HepG2 (cell line): ENCODE data around the gene SFXN2. TPM values are rescaled to one million over a fixed set of nuclear protein-coding genes. Genes with fewer than 3 reads are reported as not detected.

ENCODE experiments used
- ATAC-seq: fragments of 200-7000 bp; cut with Tn5 transposase; 3 replicates; pipeline ENCODE4 v1.9.1; 2020; ENCODE audit warnings: mild to moderate bottlenecking, moderate library complexity
- BruUV-seq: library from RNA; stranded (reverse); fragments of 400-500 nt; replicated peaks from 2 replicates; lab custom pipeline; 2021; lab: Mats Ljungman, UMichigan
- CTCF ChIA-PET: fragments of 300-600 bp; formaldehyde crosslinking; extraction: SDS; loops from one replicate; lab custom pipeline; 2021; ENCODE audit warnings: low total read pairs, inconsistent platforms, low intra/inter-chr PET ratio; lab: Yijun Ruan, JAX
- POLR2A ChIA-PET: fragments of 350-600 bp; sonication (Branson Sonifier 250); formaldehyde crosslinking; loops from one replicate; lab custom pipeline; 2020; ENCODE audit warnings: antibody characterized with exemption, inconsistent platforms; lab: Yijun Ruan, JAX
- DNase-seq: peaks from one replicate; pipeline ENCODE4 v3.0.0-alpha.2; 2015; ENCODE audit warnings: low spot score
- FAIRE-seq: peaks from 3 replicates; lab custom pipeline; 2011; peaks lifted over from hg19 to GRCh38; lab: Jason Lieb, UNC
- H2AFZ ChIP-seq: one replicate; pipeline ENCODE4 v1.6.1; 2011; ENCODE audit warnings: low read length, inconsistent platforms
- H3K27ac ChIP-seq: fragments of 300-600 bp; 3 replicates; pipeline ENCODE4 v1.8.0; 2011; ENCODE audit warnings: mixed run types, mild to moderate bottlenecking, mixed read lengths, low read length, inconsistent platforms; ENCODE audit not compliant: insufficient read depth; ENCODE audit errors: extremely low read length
- H3K27me3 ChIP-seq, 2 experiments: fragments of 200-600 bp in 1 of 2; 2 replicates in 1 of 2; 3 replicates in 1 of 2; pipeline versions ENCODE4 v1.6.0 to v1.8.0; 2011; ENCODE audit warnings: low read length in 2 of 2, mild to moderate bottlenecking in 2 of 2, moderate library complexity in 2 of 2, inconsistent platforms in 1 of 2; ENCODE audit not compliant: insufficient read depth in 2 of 2, control insufficient read depth in 1 of 2
- H3K36me3 ChIP-seq, 2 experiments: fragments of 200-600 bp in 1 of 2; replicated peaks in 1 of 2; 2 replicates in 1 of 2; 3 replicates in 1 of 2; pipeline versions ENCODE4 v1.5.1 to v1.8.0; 2011; ENCODE audit warnings: low read length in 2 of 2, inconsistent platforms in 1 of 2; ENCODE audit not compliant: insufficient read depth in 2 of 2, control insufficient read depth in 1 of 2
- H3K4me1 ChIP-seq: 2 replicates; pipeline ENCODE4 v1.5.1; 2012; ENCODE audit warnings: low read length, inconsistent platforms; ENCODE audit not compliant: insufficient read depth
- H3K4me2 ChIP-seq: 2 replicates; pipeline ENCODE4 v1.6.0; 2011; ENCODE audit warnings: low read depth, low read length, inconsistent platforms
- H3K4me3 ChIP-seq, 3 experiments: fragments of 200-600 bp in 1 of 3; sonication (generic), shearing (Covaris generic) in 1 of 3; replicated peaks in 1 of 3; 2 replicates each; pipeline ENCODE4 v1.5.1; 2011 to 2016; ENCODE audit warnings: low read length in 3 of 3, inconsistent platforms in 2 of 3, low read depth in 2 of 3, mild to moderate bottlenecking in 2 of 3, control low read depth in 1 of 3, mixed read lengths in 1 of 3; ENCODE audit not compliant: insufficient read depth in 1 of 3
- H3K79me2 ChIP-seq: one replicate; pipeline ENCODE4 v1.6.1; 2011; ENCODE audit warnings: low read length, inconsistent platforms; ENCODE audit not compliant: insufficient read depth
- H3K9ac ChIP-seq: 2 replicates; pipeline ENCODE4 v1.6.0; 2011; ENCODE audit warnings: mild to moderate bottlenecking, low read depth, low read length, inconsistent platforms; ENCODE audit not compliant: insufficient read depth
- H3K9me3 ChIP-seq: 2 replicates; pipeline ENCODE4 v1.5.1; 2012; ENCODE audit warnings: mild to moderate bottlenecking, low read length
- H4K20me1 ChIP-seq: 2 replicates; pipeline ENCODE4 v1.6.0; 2011; ENCODE audit warnings: inconsistent platforms, mild to moderate bottlenecking, low read length, moderate library complexity; ENCODE audit not compliant: insufficient read depth
- AFF4 ChIP-seq: sonication (generic); formaldehyde crosslinking; IDR thresholded peaks from 2 replicates; pipeline ENCODE4 v1.4.0; 2020; ENCODE audit warnings: missing genetic modification reagents
- CBX5 ChIP-seq: sonication (generic); formaldehyde crosslinking; IDR thresholded peaks from 2 replicates; pipeline ENCODE4 v1.4.0; 2020; ENCODE audit warnings: missing genetic modification reagents, borderline replicate concordance
- DBP ChIP-seq: sonication (generic); formaldehyde crosslinking; IDR thresholded peaks from 2 replicates; pipeline ENCODE4 v1.4.0; 2020; ENCODE audit warnings: missing genetic modification reagents; ENCODE audit errors: not compliant biosample characterization
- GZF1 ChIP-seq: sonication (generic); formaldehyde crosslinking; IDR thresholded peaks from 2 replicates; pipeline ENCODE4 v1.5.1; 2020; ENCODE audit warnings: mild to moderate bottlenecking, missing genetic modification reagents
- NFYB ChIP-seq: sonication (generic); formaldehyde crosslinking; IDR thresholded peaks from 2 replicates; pipeline ENCODE4 v1.4.0; 2020; ENCODE audit warnings: missing genetic modification reagents
- PHF21A ChIP-seq: sonication (generic); formaldehyde crosslinking; IDR thresholded peaks from 2 replicates; pipeline ENCODE4 v1.5.0; 2020; ENCODE audit warnings: mild to moderate bottlenecking, missing genetic modification reagents
- RERE ChIP-seq: IDR thresholded peaks from 2 replicates; pipeline ENCODE4 v1.6.1; 2016; ENCODE audit warnings: low read depth, missing genetic modification reagents, missing compliant biosample characterization
- SMARCE1 ChIP-seq: fragments of 450-650 bp; IDR thresholded peaks from 2 replicates; pipeline ENCODE4 v1.6.1; 2017; ENCODE audit warnings: borderline replicate concordance
- ZBTB25 ChIP-seq: IDR thresholded peaks from 2 replicates; pipeline ENCODE4 v1.6.1; 2018; ENCODE audit warnings: missing genetic modification reagents
- ZNF280B ChIP-seq: sonication (generic); formaldehyde crosslinking; IDR thresholded peaks from 2 replicates; pipeline ENCODE4 v1.5.0; 2020; ENCODE audit warnings: missing genetic modification reagents, mild to moderate bottlenecking, borderline replicate concordance
- ZZZ3 ChIP-seq: sonication (generic); formaldehyde crosslinking; IDR thresholded peaks from 2 replicates; pipeline ENCODE4 v1.4.0; 2020; ENCODE audit warnings: missing genetic modification reagents, mild to moderate bottlenecking, borderline replicate concordance
- WGBS: methylation state at CpG from one replicate; pipeline ENCODE4 v1.1.6; 2017; ENCODE audit warnings: low lambda C conversion rate; 5-methylcytosine and 5-hydroxymethylcytosine counted together
- in situ Hi-C: cut with HindIII; loops from 2 replicates; pipeline ENCODE4 v1.10.0; 2017; ENCODE audit warnings: low pct_unique_long_range_greater_than_20kb; ENCODE audit not compliant: extremely low pct_ligation_motif_present
- intact Hi-C: fragments of 100-400 bp; cut with micrococcal nuclease; formaldehyde crosslinking; loops from one replicate; pipeline ENCODE4 v1.10.0; 2022; ENCODE audit not compliant: unreplicated experiment
- polyA plus RNA-seq, 8 experiments: library from polyadenylated mRNA; depleted of rRNA in 3 of 8; stranded (reverse) in 7 of 8; unstranded in 1 of 8; fragments of >200 nt; fragmentation: Illumina TruSeq in 4 of 8; extraction: Trizol in 4 of 8; gene quantifications; 2 replicates each; pipeline versions ENCODE4 v1.2.1 to v1.2.3, GENCODE V29; 2011 to 2016; ENCODE audit warnings: low read depth in 4 of 8, missing spikeins in 1 of 8, mixed read lengths in 1 of 8; ENCODE audit not compliant: insufficient read depth in 1 of 8
- total RNA-seq, 5 experiments: library from RNA; depleted of rRNA; stranded (reverse); fragments of >200 nt; fragmentation: Illumina TruSeq; extraction: Trizol; gene quantifications; 2 replicates each; pipeline ENCODE4 v1.2.3, GENCODE V29; 2016; ENCODE audit warnings: low read depth in 1 of 5

Gene SFXN2
- total and polyA plus RNA-seq, 2 of the 13 experiments (the other 11 are each of a cell fraction or from before 2014, with no cell fraction given): 12.8 to 21.1 TPM

GRCh38 chr10:102781921-102782557 is 67.6 kb downstream of the SFXN2 start:
- Histone ChIP-seq H3K27ac (no peak overlapping the region), H3K36me3 (0 out of 5 replicates have a peak, but pooled peaks cover 0 to 1% of the 10 kb centered on the region in 2 experiments), H3K4me2 (no peak overlapping the region), H3K79me2 (no peaks in the 10 kb centered on the region), H2AFZ (no peak overlapping the region), H3K4me1 (peaks cover 34% of the 10 kb centered on the region), H4K20me1 (no peaks in the 10 kb centered on the region), H3K9me3 (no peaks in the 10 kb centered on the region), H3K9ac (no peak overlapping the region), H3K4me3 (no peak overlapping the region), H3K27me3 (no peaks in the 10 kb centered on the region)
- FAIRE-seq: no peak
- in situ Hi-C loops: no loop called here
- POLR2A ChIA-PET: no interaction called here
- intact Hi-C loops: no loop called here
- no TSS peak for BruUV-seq
- WGBS: 78% methylated on average over 6 of the region's 6 CpGs
- CTCF ChIA-PET: no interaction called here
- DNase-seq: no peak
- ATAC-seq: no peak
- TF ChIP-seq DBP (CRISPR knock-in tag): no peak
- TF ChIP-seq ZBTB25 (CRISPR knock-in tag): no peak
- no peak for TF ChIP-seq RERE (CRISPR knock-in tag)
- no peak for TF ChIP-seq NFYB
- TF ChIP-seq PHF21A (CRISPR knock-in tag): no peak
- no peak for TF ChIP-seq ZNF280B (CRISPR knock-in tag)
- TF ChIP-seq CBX5 (CRISPR knock-in tag): no peak
- no peak for TF ChIP-seq AFF4 (CRISPR knock-in tag)
- TF ChIP-seq ZZZ3 (CRISPR knock-in tag): no peak
- TF ChIP-seq GZF1 (CRISPR knock-in tag): no peak
- TF ChIP-seq SMARCE1: no peak
